ENCODE results near the gene HCLS1.
"Not testable (repeated sequence)": the region's sequence is repeated elsewhere in the genome, so short reads cannot be mapped to it uniquely, and the experiment has no call there.

HCLS1 gene

DNA sequence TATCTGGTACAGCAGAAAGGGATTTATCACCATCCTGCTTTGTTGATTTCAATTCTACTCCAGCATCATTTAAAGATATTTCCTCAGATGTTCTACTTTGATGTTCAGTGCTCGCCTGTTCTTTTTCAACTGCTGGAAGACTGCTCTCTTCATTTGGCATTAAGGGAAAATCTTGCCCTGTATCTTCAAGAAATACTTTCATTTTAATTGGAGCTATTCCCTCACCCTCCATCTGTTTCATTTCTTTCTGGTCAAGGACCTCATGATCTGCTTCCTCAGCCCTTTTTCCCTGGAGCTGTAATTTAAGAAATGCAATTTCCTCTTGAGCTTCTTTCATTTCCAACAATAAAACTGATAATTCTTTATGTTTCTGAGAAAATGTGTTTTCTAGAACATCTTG is 37.8 kb upstream of the HCLS1 start:
- no peaks in the 10 kb centered on the region for H3K27me3 ChIP-seq (ENCODE audit: low read length)
- H3K9me3 ChIP-seq (ENCODE audit: insufficient read depth, low read length) = no peaks in the 10 kb centered on the region
- no peaks in the 10 kb centered on the region for H3K9me2 ChIP-seq (replicated peaks; ENCODE audit: insufficient read depth, low read length)

DNA sequence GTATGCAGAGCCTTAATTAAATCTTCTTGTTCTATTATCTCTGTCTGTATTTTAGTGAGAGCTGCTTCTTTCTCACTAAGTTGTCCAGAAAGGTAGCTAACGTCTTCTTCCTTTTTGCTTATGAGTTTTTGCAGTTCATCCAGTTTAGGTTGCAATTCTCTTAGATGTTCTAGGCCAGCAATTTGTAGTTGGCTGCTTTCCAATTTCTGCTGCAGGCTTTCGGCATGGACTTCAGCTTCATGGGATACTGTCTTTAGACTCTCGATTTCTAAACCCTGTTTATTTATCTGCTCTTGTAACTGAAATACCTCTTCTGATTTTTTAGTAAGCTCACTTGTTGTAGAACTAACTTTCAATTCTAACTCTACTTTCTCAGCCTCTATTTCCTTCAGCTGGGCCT is 35.5 kb upstream of the HCLS1 start:
- H3K79me2 ChIP-seq (ENCODE audit: insufficient read depth, low read length) = no peaks in the 10 kb centered on the region
- H3K4me2 ChIP-seq (ENCODE audit: low read depth, low read length, poor library complexity, severe bottlenecking) = no peak overlapping the region

More for the DNA sequence above, 37.8 kb upstream of the HCLS1 start:
- no peaks in the 10 kb centered on the region for H3K79me2 ChIP-seq (ENCODE audit: insufficient read depth, low read length)
- no peak overlapping the region for H2AFZ ChIP-seq (ENCODE audit: low read depth, low read length, severe bottlenecking)
- peaks cover 12% of the 10 kb centered on the region for H3K36me3 ChIP-seq (ENCODE audit: low read length)
- no peak overlapping the region for H3K4me3 ChIP-seq (ENCODE audit: insufficient read depth, low read length, poor library complexity, severe bottlenecking)
- no peak for TF ChIP-seq EZH2phosphoT487 (conservative IDR thresholded peaks at IDR 0.05; ENCODE audit: low read length)
- TF ChIP-seq CTCF (IDR thresholded peaks at IDR 0.05; ENCODE audit: insufficient read depth, low read length, poor library complexity, severe bottlenecking) = no peak
- no peak overlapping the region for H3K4me2 ChIP-seq (ENCODE audit: low read depth, low read length, poor library complexity, severe bottlenecking)
- no peak overlapping the region for H3K27ac ChIP-seq (ENCODE audit: low read depth, low read length)
- H4K20me1 ChIP-seq (ENCODE audit: low read depth, low read length) = no peaks in the 10 kb centered on the region
- H3K9ac ChIP-seq (ENCODE audit: low read length) = no peak overlapping the region
- no peaks in the 10 kb centered on the region; the same call in 1 of the 2 replicates for H3F3A ChIP-seq (ENCODE audit: insufficient read depth)

GRCh38 chr3:121692010-121692699 is 31.5 kb upstream of the HCLS1 start:
- Histone ChIP-seq H3K36me3 (ENCODE audit: low read length) (no peaks in the 10 kb centered on the region), H3K79me2 (ENCODE audit: insufficient read depth, low read length) (no peaks in the 10 kb centered on the region), H3K4me2 (ENCODE audit: low read depth, low read length, poor library complexity, severe bottlenecking) (no peak overlapping the region), H3F3A (ENCODE audit: insufficient read depth) (no peaks in the 10 kb centered on the region), H3K27me3 (ENCODE audit: low read length) (no peaks in the 10 kb centered on the region), H3K9me2 (replicated peaks; ENCODE audit: insufficient read depth, low read length) (no peaks in the 10 kb centered on the region), H3K9me3 (ENCODE audit: insufficient read depth, low read length) (no peaks in the 10 kb centered on the region), H4K20me1 (ENCODE audit: low read depth, low read length) (no peaks in the 10 kb centered on the region), H3K27ac (ENCODE audit: low read depth, low read length) (no peak overlapping the region), H3K9ac (ENCODE audit: low read length) (no peak overlapping the region), H3K4me3 (ENCODE audit: insufficient read depth, low read length, poor library complexity, severe bottlenecking) (no peak overlapping the region), H2AFZ (ENCODE audit: low read depth, low read length, severe bottlenecking) (no peak overlapping the region)
- TF ChIP-seq EZH2phosphoT487 (conservative IDR thresholded peaks at IDR 0.05; ENCODE audit: low read length) = no peak

More for the DNA sequence above, 35.5 kb upstream of the HCLS1 start:
- Histone ChIP-seq H3K36me3 (ENCODE audit: low read length) (peaks cover 7% of the 10 kb centered on the region; the same call in 1 of the 2 replicates), H4K20me1 (ENCODE audit: low read depth, low read length) (no peaks in the 10 kb centered on the region), H3K27me3 (ENCODE audit: low read length) (no peaks in the 10 kb centered on the region), H3K9me3 (ENCODE audit: insufficient read depth, low read length) (no peaks in the 10 kb centered on the region), H3K27ac (ENCODE audit: low read depth, low read length) (no peak overlapping the region), H2AFZ (ENCODE audit: low read depth, low read length, severe bottlenecking) (no peak overlapping the region), H3K4me3 (ENCODE audit: insufficient read depth, low read length, poor library complexity, severe bottlenecking) (no peak overlapping the region), H3K9me2 (replicated peaks; ENCODE audit: insufficient read depth, low read length) (no peaks in the 10 kb centered on the region), H3F3A (ENCODE audit: insufficient read depth) (no peaks in the 10 kb centered on the region; the same call in 1 of the 2 replicates), H3K9ac (ENCODE audit: low read length) (no peak overlapping the region)
- no peak for TF ChIP-seq CTCF (IDR thresholded peaks at IDR 0.05; ENCODE audit: insufficient read depth, low read length, poor library complexity, severe bottlenecking)
- TF ChIP-seq EZH2phosphoT487 (conservative IDR thresholded peaks at IDR 0.05; ENCODE audit: low read length) = no peak

DNA sequence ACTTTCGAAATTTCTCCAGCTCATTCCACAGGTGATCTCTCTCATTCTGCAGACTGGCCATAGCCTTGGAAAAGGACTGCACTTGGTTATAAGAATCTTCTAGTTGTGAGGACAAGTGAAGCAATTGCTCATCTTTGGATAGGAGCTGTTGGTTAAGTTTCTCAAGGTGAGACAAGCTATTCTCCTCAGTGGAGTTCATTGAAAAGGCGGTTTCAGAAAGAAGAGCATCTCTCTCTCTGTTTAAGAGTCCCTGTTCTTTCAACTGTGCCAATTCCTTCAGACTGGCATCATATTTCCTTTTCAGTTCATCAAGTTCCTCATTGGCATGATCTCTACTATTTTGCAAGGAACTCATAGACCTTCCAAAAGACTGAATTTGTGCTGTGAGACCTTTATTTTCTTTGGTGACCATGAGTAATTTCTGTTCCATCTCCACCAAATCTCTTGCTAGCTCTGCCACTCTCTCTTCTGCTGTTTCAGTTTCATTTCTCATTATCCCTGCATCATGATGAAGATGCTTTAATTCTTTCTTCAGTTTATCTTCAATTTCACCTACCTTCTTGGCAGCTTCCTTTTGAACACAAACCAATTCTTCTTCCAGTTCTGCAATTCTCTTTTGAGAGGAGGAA is 30.2 kb upstream of the HCLS1 start:
- Histone ChIP-seq H3K27ac (ENCODE audit: low read depth, low read length) (no peak overlapping the region), H4K20me1 (ENCODE audit: low read depth, low read length) (no peaks in the 10 kb centered on the region), H3K4me3 (ENCODE audit: insufficient read depth, low read length, poor library complexity, severe bottlenecking) (no peak overlapping the region), H3K79me2 (ENCODE audit: insufficient read depth, low read length) (no peaks in the 10 kb centered on the region), H3K9me3 (ENCODE audit: insufficient read depth, low read length) (no peaks in the 10 kb centered on the region), H3K27me3 (ENCODE audit: low read length) (no peaks in the 10 kb centered on the region), H2AFZ (ENCODE audit: low read depth, low read length, severe bottlenecking) (no peak overlapping the region), H3K9ac (ENCODE audit: low read length) (no peak overlapping the region), H3K36me3 (ENCODE audit: low read length) (no peaks in the 10 kb centered on the region), H3K4me2 (ENCODE audit: low read depth, low read length, poor library complexity, severe bottlenecking) (no peak overlapping the region), H3F3A (ENCODE audit: insufficient read depth) (no peaks in the 10 kb centered on the region), H3K9me2 (replicated peaks; ENCODE audit: insufficient read depth, low read length) (no peaks in the 10 kb centered on the region)
- TF ChIP-seq CTCF (IDR thresholded peaks at IDR 0.05; ENCODE audit: insufficient read depth, low read length, poor library complexity, severe bottlenecking) (no peak), EZH2phosphoT487 (conservative IDR thresholded peaks at IDR 0.05; ENCODE audit: low read length) (no peak)

DNA sequence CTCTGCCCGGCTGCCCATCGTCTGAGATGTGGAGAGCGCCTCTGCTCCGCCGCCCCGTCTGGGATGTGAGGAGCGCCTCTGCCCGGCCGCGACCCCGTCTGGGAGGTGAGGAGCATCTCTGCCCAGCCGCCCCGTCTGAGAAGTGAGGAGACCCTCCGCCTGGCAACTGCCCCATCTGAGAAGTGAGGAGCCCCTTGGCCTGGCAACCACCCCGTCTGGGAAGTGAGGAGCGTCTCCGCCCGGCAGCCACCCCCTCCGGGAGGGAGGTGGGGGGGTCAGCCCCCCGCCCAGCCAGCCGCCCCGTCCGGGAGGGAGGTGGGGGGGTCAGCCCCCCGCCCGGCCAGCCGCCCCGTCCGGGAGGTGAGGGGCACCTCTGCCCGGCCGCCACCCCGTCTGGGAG is 28.0 kb upstream of the HCLS1 start:
- H3K9me2 ChIP-seq (replicated peaks; ENCODE audit: insufficient read depth, low read length); H3F3A ChIP-seq (ENCODE audit: insufficient read depth); H3K27me3 ChIP-seq (ENCODE audit: low read length); H3K27ac ChIP-seq (ENCODE audit: low read depth, low read length); H3K79me2 ChIP-seq (ENCODE audit: insufficient read depth, low read length); H3K9ac ChIP-seq (ENCODE audit: low read length); H4K20me1 ChIP-seq (ENCODE audit: low read depth, low read length); H3K4me2 ChIP-seq (ENCODE audit: low read depth, low read length, poor library complexity, severe bottlenecking); H3K9me3 ChIP-seq (ENCODE audit: insufficient read depth, low read length); H2AFZ ChIP-seq (ENCODE audit: low read depth, low read length, severe bottlenecking); H3K36me3 ChIP-seq (ENCODE audit: low read length); H3K4me3 ChIP-seq (ENCODE audit: insufficient read depth, low read length, poor library complexity, severe bottlenecking): not testable (repeated sequence)

All from SU-DHL-6 (cell line).